Uterus (tissue), 4 donors: ENCODE results near the gene KCTD3. TPM values are rescaled to one million over a fixed set of nuclear protein-coding genes. Genes with fewer than 3 reads are reported as not detected.

Source experiments
- DNase-seq, 2 donors: peaks; one replicate each; pipeline ENCODE4 v3.0.0-alpha.2; 2019 to 2020
- H3K27ac ChIP-seq, 2 donors: fragments of 200-600 bp; sonication (generic); 1 replicate in 1 of 2; 2 replicates in 1 of 2; pipeline ENCODE4 v1.5.1; 2016 to 2018
- H3K27me3 ChIP-seq, 2 donors: fragments of 200-600 bp; sonication (generic); one replicate each; pipeline ENCODE4 v1.5.1; 2018 to 2019; ENCODE audit warnings: control low read depth in 1 of 2
- H3K36me3 ChIP-seq, 2 donors: fragments of 200-600 bp; sonication (generic); one replicate each; pipeline ENCODE4 v1.5.1; 2019; ENCODE audit warnings: control low read depth in 1 of 2
- H3K4me1 ChIP-seq, 2 donors: fragments of 200-600 bp; sonication (generic); one replicate each; pipeline ENCODE4 v1.5.1; 2018 to 2019; ENCODE audit warnings: control low read depth in 1 of 2
- H3K4me3 ChIP-seq, 2 donors: fragments of 200-600 bp; sonication (generic); 1 replicate in 1 of 2; 2 replicates in 1 of 2; pipeline ENCODE4 v1.5.1; 2018 to 2019; ENCODE audit warnings: mild to moderate bottlenecking in 1 of 2
- H3K9me3 ChIP-seq, 2 donors: fragments of 200-600 bp; sonication (generic); one replicate each; pipeline ENCODE4 v1.5.1; 2019; ENCODE audit warnings: control low read depth in 1 of 2
- CTCF ChIP-seq, 4 experiments: fragments of 200-600 bp in 2 of 4; fragments of 450-650 bp in 2 of 4; sonication (generic) in 2 of 4; IDR thresholded peaks; one replicate each; pipeline ENCODE4 v1.5.1; 2016 to 2019; ENCODE audit warnings: antibody characterized with exemption in 4 of 4, mild to moderate bottlenecking in 2 of 4, moderate library complexity in 1 of 4
- POLR2A ChIP-seq, 2 donors: fragments of 450-650 bp; IDR thresholded peaks; one replicate each; pipeline ENCODE4 v1.6.1; 2016; ENCODE audit warnings: antibody characterized with exemption in 2 of 2, mild to moderate bottlenecking in 1 of 2, moderate library complexity in 1 of 2
- intact Hi-C: fragments of 100-400 bp; cut with DNase I; formaldehyde crosslinking; loops from one replicate; pipeline ENCODE4 v1.15.1; 2023; ENCODE audit warnings: low total_unique reads
- total RNA-seq, 4 donors: library from RNA; depleted of rRNA in 3 of 4; stranded (reverse); fragments of >200 nt in 3 of 4; gene quantifications; one replicate each; pipeline versions ENCODE4 v1.1.0 to v1.2.4, GENCODE V29; 2014 to 2023
- donor health status: DM: yes; HTN: yes; CAD: no.

The KCTD3 gene
- total RNA-seq, 4 donors from 2014 or later = 43.2 to 92.4 (median 53.7) TPM

DNA sequence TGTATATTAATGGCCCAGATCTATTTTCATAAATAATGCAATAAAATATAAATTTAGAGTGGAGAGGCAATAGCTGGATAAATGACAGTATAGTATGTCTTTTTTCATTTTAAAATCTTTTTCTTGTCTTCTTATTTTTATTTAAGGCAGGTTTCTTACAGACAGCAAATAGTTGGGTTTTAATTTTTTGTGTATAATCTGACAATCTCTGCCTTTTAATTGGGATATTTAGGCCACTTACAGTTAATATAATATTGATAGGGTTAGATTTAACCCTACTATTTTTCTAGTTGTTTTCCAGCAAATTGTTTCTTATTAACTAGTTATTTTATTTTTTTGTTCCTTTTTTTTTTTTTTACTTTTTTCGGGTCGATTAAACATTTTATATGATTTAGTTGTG lies 23.3 kb upstream of the KCTD3 start:
- intact Hi-C loops = no loop called here
- TF ChIP-seq POLR2A (IDR thresholded peaks at IDR 0.05) = no peak
- no peak for TF ChIP-seq CTCF (IDR thresholded peaks at IDR 0.05)
- H3K36me3 ChIP-seq = no peaks in the 10 kb centered on the region
- no peak overlapping the region for H3K27ac ChIP-seq
- no peak for DNase-seq
- H3K4me3 ChIP-seq = no peak overlapping the region
- H3K9me3 ChIP-seq = no peaks in the 10 kb centered on the region
- H3K27me3 ChIP-seq = no peaks in the 10 kb centered on the region
- no peaks in the 10 kb centered on the region for H3K4me1 ChIP-seq

DNA sequence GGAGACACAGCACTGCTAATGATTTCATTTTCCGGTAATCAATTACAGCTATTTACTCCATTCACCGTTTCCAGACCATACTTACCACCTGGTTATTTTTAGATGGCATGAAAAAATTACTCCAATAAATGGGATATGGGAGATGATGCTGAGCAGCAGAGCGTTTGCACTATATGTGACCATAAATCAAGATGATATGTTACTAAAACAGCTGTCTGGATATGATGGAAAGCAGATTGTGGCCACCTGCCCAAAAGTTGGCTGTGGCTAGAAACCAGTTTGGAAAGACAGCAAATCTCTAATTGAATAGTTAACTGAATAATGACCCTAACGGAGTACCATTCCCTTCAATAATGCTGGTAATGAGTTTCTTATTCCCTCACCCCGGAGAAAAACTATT lies 22.5 kb upstream of the KCTD3 start:
- H3K27ac ChIP-seq = no peak overlapping the region
- no peaks in the 10 kb centered on the region for H3K36me3 ChIP-seq
- no peak for TF ChIP-seq POLR2A (IDR thresholded peaks at IDR 0.05)
- no peak for TF ChIP-seq CTCF (IDR thresholded peaks at IDR 0.05)
- H3K27me3 ChIP-seq = no peaks in the 10 kb centered on the region
- intact Hi-C loops = no loop called here
- no peaks in the 10 kb centered on the region for H3K9me3 ChIP-seq
- DNase-seq = no peak
- H3K4me1 ChIP-seq = no peaks in the 10 kb centered on the region
- no peak overlapping the region for H3K4me3 ChIP-seq

DNA sequence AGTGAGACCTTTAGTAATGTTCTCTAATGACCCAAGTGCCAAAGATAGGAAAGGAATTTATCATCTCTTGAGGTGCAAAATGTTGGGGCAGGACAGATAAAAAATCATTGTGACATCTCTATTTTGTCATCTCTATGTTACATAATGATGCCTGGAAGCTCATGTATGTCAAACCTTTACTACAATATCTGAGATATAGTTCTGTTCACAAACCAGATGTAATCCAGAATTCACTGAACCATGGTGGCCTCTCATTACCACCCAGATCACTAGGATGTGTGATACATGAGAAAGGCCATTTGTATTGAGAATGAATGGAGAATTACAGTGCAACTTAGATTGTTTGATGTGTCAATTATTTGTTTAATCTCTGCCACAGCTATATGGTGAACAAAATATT lies 22.0 kb upstream of the KCTD3 start:
- no peaks in the 10 kb centered on the region for H3K9me3 ChIP-seq
- H3K27ac ChIP-seq = no peak overlapping the region
- no peaks in the 10 kb centered on the region for H3K36me3 ChIP-seq
- no peak overlapping the region for H3K4me3 ChIP-seq
- no peaks in the 10 kb centered on the region for H3K27me3 ChIP-seq
- TF ChIP-seq POLR2A (IDR thresholded peaks at IDR 0.05) (no peak), CTCF (IDR thresholded peaks at IDR 0.05) (no peak)
- no peaks in the 10 kb centered on the region for H3K4me1 ChIP-seq
- DNase-seq = no peak
- intact Hi-C loops = no loop called here

GRCh38 chr1:215547011-215547410 lies 20.1 kb upstream of the KCTD3 start:
- Histone ChIP-seq H3K27ac (no peak overlapping the region), H3K9me3 (no peaks in the 10 kb centered on the region), H3K4me3 (no peak overlapping the region), H3K4me1 (no peaks in the 10 kb centered on the region), H3K36me3 (no peaks in the 10 kb centered on the region), H3K27me3 (no peaks in the 10 kb centered on the region)
- TF ChIP-seq POLR2A (IDR thresholded peaks at IDR 0.05) (no peak), CTCF (IDR thresholded peaks at IDR 0.05) (no peak)
- DNase-seq = no peak
- intact Hi-C loops = no loop called here

- intact Hi-C loops = no loop called here
- TF ChIP-seq CTCF (IDR thresholded peaks at IDR 0.05) (no peak), POLR2A (IDR thresholded peaks at IDR 0.05) (no peak)
- DNase-seq = no peak
Observed at GRCh38 chr1:215551806-215552205, 15.3 kb upstream of the KCTD3 start.

More at GRCh38 chr1:215551806-215552205, 15.3 kb upstream of the KCTD3 start:
- H3K4me1 ChIP-seq = no peaks in the 10 kb centered on the region
- no peaks in the 10 kb centered on the region for H3K9me3 ChIP-seq
- no peak overlapping the region for H3K4me3 ChIP-seq
- H3K27me3 ChIP-seq = no peaks in the 10 kb centered on the region
- H3K36me3 ChIP-seq = no peaks in the 10 kb centered on the region
- H3K27ac ChIP-seq = no peak overlapping the region
